Head of caudate nucleus (tissue), 42 donors: ENCODE results near the gene CYBA.

Experiments
- DNase-seq, 42 donors: peaks; one replicate each; pipeline versions ENCODE4 v3.0.0 to v3.0.0-alpha.2; 2020 to 2021; ENCODE audit warnings: mixed read lengths in 7 of 42
- intact Hi-C: fragments of 100-400 bp; cut with DNase I; formaldehyde crosslinking; loops from one replicate; pipeline ENCODE4 v1.15.0; 2022

The CYBA gene

DNA sequence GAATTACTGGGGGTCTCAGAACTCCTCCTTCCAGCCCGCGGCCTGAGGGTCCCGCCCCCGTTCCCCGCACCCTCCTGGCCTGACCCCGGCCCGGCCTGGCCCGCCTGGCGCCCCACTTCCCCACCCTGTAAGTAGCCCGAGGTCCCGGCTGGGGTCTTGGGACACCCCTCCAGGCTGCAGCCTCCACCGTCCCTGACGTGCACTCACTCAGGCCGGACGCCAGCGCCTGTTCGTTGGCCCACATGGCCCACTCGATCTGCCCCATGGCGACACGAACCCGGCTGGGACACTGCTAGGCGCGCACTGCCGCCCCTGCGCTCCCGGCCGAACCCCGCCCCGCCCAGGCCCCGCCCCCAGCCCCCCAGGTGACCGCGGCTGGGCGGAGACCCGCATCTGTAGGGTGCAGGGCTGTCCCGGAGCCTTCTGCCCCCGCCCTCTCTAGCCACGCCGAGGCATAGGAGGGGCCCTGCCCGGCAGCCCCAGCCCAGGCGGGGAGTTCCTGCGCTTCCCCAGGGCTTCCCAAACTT is at the start of gene CYBA:
Gene CYBA (minus strand): TSS at position 305 of the 527 bp plus-strand sequence. CDS start 40 bp downstream, at position 265.
- peak in 40 of 42 donors; percentile 9 to 74 (median 50) for DNase-seq
- intact Hi-C loops: no loop called here

DNA sequence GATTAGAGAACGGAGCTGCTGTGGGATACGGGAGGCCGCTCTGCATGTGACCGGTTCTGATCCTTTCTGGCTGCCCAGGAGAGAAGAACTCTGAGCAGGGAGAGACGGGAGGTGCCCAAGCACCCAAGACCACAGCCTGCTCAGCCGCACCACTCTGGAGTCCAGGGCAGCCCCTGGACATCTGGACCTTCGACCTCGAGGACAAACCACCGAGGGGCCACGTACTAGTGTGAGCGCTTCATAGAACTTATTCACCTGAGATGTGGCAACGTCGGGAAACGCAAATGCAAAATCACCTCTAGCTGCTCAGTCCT is 49.4 kb upstream of the CYBA start:
- intact Hi-C loops: no loop called here
- DNase-seq: no peak

DNA sequence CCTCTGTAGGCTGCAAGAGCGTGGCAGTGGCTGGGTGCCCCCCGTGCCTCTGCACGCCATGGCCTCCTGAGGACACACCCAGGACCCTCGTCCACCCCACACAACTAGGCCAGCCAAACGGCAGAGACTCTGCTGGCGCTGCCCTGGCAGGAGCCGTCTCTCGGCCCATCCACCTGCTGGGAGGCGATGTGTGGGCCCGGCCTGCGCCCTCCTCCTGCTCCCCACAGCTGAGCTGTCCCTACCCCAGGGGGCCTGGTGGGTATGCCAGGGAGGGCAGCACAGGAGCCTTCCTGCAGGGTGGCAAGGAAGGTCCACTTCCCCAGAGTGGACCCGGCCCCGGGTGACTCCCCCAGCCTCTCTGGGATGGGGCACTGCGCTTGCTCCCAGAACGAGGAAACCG is 48.3 kb upstream of the CYBA start:
- intact Hi-C loops: no loop called here
- DNase-seq: no peak

DNA sequence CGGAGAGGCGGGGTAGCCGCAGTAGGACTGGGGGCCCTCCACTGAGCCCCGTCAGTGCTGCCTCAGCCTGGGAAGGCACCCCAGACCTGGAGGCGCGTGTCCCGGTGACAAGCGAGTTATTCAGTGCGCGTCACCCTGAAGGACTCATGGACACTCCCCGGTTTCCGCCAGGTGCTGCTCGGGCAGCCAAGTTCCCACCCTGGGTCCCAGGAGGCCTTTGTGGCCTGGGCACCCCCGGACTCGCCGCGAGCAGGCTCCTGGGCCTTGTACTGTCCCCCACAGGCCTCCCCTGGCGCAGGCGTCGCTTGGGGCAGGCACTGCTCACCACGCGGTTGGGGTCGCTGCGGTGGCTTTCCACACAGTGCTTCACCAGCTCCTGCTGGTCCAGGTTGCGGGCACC is 47.8 kb upstream of the CYBA start:
- no peak for DNase-seq
- intact Hi-C loops: no loop called here

DNA sequence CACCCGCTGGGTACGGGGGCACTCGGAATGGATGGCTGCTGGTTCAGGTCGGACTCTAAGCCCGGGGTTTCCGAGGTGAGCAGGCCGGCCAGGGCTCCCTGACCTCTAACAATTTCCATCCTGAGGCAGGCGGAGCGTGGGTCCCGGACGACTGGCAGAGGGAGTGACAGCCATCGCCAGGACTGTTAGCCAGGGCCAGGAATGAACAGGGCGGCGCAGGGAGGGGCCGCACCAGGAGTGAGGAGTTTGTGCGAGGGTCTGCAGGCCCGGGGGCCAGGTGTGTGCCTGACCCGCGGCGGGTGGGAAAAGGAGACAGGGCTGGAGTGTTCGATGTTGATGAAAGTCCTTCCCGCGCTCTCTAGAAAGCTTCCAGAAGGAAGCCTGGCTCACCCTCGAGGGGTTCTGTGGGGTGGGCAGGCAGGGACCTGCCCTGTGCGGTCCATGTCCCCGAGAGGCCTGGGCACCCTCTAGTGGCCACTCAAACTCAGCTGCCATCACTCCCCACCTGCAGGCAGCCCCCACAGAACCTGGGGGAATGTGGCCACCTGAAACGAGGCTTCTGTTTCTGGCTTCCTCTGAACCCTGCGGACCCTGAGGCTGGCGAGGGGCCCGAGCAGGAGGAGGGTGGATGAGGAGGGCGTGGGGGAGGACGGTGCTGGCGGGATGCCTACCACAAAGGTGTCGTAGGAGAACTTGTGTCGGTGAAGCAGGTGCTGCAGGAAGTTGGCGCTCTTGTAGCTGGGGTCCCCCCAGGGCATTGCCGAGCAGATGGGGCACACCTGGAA is 47.2 kb upstream of the CYBA start:
- intact Hi-C loops: no loop called here
- no peak for DNase-seq

DNA sequence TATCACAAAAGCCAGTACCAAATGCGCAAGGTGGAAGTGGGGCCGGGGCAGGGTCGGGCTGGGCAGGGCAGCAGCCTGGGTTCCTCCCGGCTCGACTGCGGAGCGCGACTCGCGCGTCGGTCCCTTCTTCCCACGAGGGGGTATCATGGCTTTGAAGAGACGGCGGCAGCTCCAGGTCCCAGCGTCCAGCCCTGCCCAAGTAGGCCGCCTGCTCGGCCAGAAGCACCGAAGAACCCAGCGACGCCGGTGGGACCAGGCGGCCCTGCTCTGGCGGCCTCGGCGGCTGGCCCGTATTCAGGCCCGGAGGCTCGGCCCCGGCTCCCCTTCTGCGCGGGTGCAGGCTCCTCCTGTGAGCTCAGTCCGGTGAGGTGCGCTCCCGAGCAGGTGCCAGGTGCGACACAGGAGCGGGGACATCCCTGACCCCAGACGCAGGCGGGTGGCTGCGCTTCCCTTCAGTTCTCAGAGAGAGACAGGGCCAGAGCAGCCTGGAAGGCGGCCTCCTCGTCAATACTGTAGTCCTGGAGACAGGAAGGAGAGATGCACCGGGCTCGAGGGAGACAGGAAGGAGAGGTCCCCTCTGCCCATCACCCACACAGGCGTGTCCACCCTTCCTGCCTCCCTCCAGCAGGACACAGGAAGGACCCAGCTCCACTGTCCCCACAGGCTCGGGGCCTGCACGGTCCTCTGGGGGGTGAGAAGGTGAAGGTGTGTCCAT is 46.4 kb upstream of the CYBA start:
- intact Hi-C loops: no loop called here
- DNase-seq: no peak

DNA sequence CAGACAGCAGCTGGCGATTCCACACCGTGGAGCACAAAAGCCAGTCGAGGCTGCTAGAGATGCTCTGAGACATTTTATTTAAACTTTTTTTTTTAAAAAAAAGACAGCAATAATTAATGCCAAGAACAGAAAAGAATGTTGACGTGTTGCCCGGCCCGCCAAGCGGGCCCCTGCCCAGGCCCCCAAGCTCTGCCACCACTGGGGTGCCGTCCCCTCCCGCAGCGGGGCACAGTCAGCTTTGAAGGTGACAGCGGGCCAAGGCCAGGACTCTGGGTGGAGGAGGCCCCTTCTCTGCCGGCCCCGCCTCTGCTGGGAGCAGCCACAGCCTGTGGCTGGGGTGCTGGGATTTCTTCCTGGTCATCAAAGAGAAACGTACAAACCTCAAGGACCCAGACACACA is 45.6 kb upstream of the CYBA start:
- intact Hi-C loops: no loop called here
- DNase-seq: no peak

DNA sequence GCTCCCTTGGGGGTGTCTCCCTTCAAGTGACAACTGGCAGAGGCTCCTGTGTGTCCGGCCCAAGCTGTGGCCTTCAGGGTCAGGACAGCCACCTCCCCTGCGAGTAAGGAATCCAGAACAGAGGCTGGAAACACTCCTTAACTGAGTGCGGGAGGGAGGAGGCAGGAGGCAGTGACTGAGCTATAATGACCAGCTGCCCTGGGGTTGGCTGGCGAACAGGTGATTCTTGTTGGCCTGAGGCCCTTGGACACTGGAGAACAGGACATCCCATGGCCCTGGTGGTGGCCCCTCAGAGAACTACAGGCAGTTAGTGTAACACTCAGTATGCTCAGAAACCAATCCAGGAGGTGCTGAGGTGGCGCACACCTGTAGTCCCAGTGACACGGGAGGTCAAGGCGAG is 44.9 kb upstream of the CYBA start:
- DNase-seq: no peak
- intact Hi-C loops: no loop called here

DNA sequence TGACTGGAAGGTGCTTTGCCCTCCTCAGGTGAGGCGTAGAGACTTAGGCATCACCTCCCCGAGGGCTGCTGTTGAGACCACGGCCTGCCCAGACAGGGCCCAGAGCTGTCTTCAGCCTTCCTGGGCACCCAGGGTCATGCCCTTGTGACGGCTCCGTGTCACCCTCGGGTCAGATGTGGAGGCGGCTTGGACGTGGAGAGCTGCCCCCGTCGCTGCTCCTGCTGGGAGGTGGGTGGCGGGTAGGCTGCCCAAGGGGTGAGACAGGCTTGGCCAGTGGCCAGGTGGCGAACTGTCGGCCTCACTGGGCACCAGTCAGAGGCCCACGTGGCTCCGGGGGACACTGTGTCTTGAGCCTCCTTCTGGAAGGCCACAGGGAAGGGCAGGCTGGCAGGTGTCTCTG is 44.4 kb upstream of the CYBA start:
- intact Hi-C loops: no loop called here

DNA sequence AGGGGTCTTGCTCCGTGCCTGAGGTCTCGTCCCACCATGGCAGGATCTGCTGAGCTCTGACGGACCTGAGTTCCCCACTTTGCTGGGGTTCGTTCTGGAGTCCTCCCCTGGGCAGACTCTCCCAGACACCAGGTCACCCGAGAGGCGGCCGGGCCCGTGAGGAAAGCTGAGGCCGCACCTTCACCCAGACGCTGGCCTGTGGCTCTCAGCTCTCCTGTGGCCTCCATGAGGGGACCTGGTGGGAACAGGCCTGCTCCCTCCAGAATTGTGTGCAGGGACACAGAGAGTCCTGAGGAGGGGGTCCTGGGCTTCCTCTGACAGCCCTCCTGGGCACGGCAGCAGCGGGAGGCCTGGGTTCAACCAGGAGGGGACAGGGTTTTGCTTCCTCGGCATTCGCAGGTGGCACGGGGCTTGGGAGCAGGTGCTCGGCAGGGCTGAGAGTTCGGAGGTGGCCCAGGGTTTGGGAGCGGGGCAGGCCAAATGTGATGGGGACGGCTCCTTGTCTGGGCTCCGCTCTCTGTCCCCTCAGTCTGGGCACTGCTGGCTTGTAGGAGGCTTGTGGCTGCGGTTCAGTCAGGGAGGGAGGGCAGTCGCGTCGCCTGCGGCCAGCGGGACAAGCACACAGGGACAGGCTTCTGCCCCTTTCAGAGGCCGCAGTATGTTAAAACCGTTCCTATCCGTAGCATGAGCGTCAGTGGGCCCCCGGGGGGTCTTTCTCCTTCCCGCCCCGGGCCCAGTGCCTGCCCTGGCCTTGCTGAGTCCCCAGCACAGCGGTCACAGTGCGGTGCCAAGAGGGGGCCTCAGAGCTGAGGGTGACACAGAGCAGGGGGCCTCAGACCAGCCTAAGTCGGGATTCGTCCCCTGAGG is 43.6 kb upstream of the CYBA start:
- DNase-seq: no peak
- intact Hi-C loops: no loop called here

More for the DNA sequence above, 44.4 kb upstream of the CYBA start:
- DNase-seq: no peak

DNA sequence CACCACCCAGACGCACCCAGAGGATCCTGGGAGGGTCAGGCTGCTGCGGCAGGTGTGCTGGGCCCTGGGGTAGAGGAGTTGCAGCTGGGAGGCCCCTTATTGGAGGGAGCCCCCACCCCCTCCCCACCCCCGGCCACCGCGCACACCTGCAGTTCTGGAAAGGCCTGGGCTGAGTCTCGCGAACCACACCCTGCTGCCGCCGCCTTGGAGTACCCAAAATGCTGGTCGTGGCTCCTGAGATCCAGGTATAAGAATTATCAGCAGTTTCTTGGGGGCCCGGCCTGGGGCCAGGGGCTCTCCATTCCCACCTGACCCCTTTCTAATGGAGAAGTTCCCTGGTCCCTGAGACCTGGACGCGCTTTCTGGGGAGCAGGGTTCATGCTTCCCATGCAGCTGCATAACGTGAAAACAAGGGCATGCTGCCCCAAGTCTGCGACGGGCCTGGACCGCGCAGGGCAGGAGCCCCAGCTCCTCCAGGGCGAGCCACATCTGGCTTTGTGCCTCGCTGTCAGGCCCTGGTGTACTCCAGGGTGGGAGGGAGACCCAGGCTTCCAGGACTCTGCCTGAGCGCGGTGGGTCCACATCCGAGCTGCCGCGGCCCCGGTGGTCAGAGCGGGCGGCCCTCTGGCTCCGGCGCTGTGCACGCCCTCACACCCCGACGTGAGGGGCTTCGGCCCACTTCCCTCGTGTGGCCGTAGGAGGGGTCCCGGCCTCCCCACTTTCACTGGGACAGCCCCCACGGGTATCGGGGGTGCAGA is 42.7 kb upstream of the CYBA start:
- intact Hi-C loops: no loop called here
- DNase-seq: no peak

DNA sequence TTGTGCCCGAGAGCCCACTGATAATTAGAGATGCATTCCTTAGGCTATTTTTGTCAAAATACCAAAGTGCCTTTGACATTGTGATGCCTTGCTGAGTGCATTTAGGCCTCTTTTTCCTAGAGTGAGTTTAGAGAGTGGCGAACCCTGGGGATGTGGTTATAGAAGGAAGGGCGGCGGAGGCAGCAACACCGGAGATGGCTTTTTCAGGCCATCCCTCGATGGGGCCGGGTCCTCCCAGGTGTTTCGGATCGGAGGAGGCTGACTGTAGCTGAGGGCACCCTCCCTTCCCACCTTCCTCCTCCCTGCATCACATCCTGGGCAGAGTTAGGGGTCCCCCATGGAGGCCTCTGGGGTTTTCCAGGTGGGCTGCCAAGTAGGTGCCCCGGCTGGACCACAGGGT is 42.0 kb upstream of the CYBA start:
- DNase-seq: no peak
- intact Hi-C loops: no loop called here

DNA sequence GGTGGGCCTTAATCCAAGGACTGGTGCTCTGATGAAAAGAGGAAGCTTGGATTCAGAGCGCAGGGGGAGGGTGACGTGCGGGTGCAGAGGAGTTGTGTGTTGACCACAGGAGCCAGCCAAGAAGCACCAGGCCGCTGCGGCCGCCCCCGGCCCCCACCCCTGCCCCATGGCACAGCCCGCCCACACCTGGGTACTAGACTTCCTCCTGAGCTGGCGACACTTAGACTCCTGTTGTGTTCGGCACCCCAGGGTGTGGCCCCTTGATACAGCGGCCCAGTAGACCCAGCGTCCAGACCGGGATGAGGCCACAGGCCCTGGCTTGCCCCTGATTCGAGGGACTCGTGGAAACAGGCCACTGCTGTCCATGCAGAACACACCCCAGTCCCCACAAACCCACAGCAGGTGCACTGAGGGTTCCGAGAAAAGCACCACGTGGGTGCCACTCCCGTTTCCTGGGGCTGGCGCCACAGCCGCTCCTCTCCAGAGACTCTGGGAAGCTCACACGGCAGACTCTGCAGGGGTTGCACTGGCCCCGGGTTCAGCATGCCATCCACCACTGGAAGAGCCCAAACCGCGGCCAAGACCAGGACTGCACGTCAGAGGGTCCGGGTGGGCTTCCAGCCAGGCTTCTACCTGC is 41.2 kb upstream of the CYBA start:
- intact Hi-C loops: no loop called here
- DNase-seq: peak in 10 of 42 donors; percentile 17 to 60 (median 48)

DNA sequence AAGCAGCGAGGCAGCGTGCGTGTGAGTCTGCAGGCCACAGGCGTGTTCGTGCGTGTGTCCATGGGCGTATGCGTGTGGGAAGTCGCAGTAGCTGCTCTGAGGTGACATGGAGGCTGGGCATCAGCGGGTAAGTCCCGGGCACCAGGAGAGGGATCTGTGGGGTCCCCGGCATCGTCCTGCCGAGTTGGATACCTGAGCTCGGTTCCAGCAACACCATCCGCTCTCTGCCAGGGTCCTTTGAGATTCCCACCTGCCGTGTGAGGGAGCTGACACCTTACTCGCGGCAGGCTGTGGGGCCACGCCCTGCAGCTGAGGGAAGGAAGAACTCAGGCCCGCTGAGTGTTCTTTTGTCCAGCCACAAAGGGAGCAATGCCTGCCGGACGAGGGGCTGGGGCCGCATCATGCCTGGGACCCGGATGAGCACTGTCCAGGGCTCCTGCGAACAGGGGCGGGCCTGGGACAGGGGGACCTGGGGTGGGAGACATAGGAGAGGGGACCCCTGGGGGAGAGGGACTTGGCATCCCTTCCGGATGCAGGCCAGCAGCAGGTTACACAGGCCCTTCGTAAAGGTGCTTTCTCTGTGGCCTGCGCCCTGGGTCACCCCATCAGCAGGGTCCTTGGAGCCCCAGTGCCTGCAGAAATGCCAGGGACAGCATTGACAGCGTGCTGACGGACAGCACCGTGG is 40.4 kb upstream of the CYBA start:
- intact Hi-C loops: no loop called here
- DNase-seq: no peak

DNA sequence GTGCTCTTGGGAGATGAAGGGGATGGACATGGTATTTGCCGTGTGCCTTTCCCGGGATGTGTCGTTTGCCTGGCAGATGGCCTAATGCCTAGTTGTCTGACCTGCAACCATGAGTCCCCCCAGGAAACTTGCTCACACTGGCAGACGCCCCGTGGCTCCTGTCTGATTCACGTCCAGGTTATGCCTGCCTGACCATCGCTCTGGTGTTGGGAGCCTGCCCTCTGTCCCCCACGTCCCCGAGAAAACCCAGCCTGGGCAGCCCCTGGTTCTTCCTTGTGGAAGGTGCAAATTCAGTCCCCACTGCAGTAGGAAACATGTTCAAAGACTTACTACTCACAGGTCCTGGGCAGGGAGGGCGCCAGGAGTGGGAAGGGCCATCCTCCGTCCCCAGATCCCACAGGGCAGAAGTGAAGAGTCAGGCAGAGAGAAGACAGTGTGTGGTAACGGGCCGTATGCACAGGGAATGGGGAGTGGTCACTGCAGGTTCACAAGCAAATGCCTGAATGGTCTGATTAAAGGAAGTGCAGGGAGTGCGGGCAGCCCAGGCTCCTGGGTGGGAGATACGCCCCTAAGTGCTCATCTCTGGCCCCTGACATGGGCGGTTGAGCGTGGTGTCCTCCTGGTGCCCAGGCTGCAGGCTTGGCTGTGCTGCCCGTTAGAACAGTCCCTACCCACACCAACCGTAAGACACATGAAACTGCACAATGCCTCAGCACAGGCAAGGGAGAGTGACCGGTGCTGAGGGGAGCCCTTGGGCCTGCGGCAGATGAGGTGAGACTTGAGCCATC is 39.7 kb upstream of the CYBA start:
- no peak for DNase-seq
- intact Hi-C loops: no loop called here

DNA sequence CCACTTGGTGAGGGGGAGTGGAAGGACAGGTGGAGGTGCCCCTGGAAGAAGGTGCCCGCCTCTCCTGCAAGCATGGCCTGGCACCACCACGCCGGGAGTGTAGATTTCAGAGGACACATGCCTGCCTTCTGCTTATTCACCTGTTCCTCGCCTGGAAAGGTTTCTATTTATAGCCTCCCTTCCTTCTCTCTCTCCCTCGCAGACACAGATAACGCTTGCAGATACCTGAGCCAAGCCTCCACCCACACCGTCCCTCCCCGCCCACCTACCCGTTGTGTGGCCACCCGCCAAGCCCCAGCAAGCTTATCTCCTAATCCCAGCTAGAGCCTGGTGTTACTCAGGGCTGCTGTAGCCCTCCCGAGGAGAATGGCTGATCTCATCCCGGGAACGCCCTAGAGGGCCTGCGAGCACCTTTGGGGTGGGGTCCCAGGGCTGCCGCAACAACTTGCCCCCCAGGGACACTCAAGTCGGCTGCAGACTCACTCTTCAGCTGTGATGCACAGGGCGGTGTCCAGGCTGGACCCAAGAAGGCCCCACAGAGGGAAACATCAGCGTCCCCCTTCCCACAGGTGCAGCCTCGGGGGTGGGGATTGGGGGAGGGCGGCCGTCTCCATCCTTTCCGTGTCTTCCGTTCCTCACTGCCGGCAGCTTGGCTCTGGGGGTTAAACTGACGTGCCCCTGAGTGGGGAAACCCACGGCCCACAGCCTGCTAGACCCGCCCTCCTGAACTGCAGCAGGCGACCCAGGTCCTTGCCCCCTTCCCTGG is 37.3 kb upstream of the CYBA start:
- intact Hi-C loops: no loop called here
- peak in 16 of 42 donors; percentile 23 to 64 (median 45) for DNase-seq

DNA sequence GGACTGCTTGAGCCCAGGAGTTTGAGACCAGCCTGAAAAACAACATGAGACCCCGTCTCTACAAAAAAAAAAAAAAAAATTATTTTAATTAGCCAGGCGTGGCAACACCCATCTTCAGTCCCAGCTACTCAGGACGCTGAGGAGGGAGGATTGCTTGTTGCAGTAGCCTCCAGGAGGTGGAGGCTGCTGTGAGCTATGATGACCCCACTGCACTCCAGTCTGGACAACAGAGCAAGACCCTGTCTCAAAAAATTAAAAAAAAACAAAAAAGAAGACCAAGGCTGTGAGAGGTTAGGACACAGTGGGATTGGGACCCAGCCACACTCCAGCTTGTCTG is 36.8 kb upstream of the CYBA start:
- intact Hi-C loops: no loop called here
- no peak for DNase-seq
